ENCODE measurements around the gene MROH2B.
"Not testable (repeated sequence)": the region's sequence is repeated elsewhere in the genome, so short reads cannot be mapped to it uniquely, and the experiment has no call there.

The MROH2B gene

DNA sequence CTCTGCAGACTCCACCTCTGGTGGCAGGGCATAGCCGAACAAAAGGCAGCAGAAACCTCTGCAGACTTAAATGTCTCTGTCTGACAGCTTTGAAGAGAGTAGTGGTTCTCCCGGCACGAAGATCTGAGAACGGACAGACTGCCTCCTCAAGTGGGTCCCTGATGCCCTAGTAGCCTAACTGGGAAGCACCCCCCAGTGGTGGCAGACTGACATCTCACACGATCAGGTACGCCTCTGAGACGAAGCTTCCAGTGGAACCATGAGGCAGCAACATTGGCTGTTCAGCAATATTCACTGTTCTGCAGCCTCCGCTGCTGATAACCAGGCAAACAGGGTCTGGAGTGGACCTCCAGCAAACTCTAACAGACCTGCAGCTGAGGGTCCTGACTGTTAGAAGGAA lies 48.5 kb downstream of the MROH2B start:
- not testable (repeated sequence) for DNase-seq (ENCODE audit: low read depth)

DNA sequence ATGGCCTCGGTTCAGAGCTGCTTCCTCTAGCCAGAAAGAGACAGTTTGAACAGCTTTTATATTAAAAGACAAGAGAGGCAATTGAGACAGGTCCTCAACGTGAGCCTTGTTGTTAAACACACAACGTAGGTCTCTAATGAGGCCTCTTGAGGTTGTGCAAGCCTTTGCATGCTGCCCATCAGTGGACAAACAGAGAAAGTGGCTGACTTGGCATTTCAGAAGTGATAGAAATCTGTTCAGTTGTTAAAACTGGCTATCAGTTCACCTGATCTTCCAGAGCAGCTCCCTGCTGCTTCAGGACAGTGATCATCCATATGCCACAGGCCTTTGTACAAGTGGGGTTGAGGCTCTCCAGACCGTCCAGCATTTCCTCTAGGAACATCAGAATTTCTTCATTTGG lies 58.8 kb downstream of the MROH2B start:
- DNase-seq (ENCODE audit: low read depth): no peak

- no peak for DNase-seq (ENCODE audit: low read depth)
These were observed 60.6 kb downstream of the MROH2B start for GRCh38 chr5:41010572-41010971.

GRCh38 chr5:41009232-41009631 lies 61.9 kb downstream of the MROH2B start:
- DNase-seq (ENCODE audit: low read depth): no peak

DNA sequence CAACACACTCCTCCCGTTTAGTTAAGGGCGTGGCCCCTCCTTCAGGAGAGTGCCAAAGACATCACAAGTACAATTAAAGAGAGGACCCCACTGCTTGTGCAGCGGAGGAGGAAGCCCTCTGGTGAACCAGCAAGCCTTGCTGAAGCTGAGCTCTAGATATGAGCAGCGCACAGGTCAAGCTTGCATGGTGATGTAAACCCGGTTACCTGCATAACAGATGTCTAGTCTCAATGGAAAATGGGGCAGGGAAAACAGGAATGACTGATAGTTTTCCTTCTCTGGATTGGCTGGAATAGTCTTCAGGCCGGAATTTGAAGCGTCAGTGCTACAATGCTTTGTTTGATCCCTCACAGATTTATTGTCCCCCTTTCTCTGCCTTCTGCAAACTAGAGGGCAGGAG lies 66.2 kb downstream of the MROH2B start:
- no peak for DNase-seq (ENCODE audit: low read depth)

GRCh38 chr5:41003670-41004376 lies 67.3 kb downstream of the MROH2B start:
- no peak for DNase-seq (ENCODE audit: low read depth)

DNA sequence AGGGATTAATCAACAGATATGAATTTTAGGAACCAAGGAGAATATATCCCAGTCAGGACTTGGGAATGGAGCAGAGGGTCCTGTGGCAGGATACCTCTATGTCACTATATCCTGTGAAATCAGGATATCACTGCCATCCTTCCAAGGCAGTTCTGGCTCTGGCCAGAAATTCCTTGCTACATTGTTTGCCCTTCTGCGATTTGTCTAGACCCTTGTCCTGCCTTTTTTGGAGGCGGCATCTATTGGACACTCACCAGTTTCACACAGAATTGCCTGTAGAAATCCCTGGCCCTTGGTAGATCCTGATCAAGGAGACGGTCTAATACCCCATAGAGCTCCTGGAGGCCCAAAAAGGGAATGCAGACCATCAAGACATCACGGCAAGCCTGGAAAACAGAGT lies 71.2 kb downstream of the MROH2B start:
- DNase-seq (ENCODE audit: low read depth): no peak

DNA sequence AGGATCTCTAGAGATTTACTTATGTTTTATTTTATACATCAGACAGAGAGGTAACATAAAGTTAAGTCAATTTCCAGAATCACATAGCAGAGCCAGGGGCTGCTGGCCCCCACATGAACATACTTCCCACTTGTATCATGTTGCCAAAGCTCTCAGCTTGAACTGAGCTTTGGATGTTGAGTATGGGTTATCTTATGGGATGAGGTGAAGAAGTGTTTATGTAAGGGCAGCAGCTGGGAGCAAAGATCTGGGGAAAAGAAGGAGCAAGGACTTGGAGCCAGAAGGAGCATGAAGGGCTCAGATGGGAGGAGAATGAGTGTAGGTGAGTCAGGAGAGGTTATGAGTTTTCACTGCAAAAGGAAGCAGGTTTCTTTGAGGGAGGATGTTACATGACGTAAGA lies 72.0 kb downstream of the MROH2B start:
- DNase-seq (ENCODE audit: low read depth): no peak

DNA sequence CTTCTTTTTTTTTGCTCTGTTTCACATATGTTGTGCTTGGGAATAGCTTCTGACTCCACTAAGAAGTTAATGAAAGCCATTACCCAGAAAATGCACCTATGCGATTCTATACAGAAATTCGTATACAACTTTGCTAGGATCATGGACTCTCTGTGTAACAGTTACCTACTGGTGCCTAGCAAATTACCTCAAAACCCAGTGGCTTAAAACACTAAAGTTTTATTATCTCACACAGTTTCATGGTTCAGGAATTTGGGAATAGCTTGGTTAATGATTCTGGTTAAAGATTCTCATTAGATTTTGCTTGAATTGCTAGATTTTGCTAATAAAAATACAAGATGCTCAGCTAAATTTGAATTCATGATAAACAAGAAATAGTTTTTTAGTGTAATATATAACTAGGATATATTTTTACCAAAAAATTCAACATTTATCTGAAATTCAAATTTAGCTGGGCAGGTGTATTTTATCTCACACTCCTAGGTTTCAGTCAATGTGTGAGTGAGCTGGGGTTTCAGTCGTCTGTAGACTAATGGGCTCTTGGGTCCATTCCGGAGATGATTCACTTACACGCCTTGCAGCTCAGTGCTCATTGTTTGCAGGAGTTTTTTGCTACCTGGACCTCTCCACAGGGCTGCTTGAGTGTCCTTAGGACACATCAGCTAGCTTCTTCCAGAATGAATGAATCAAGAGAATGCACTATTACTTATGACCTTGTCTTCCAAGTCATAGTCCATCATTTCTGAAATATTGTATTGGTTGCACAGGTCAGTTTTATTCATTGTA lies 75.1 kb downstream of the MROH2B start:
- DNase-seq (ENCODE audit: low read depth): no peak

GRCh38 chr5:40991981-40992559 lies 79.1 kb downstream of the MROH2B start:
- no peak for DNase-seq (ENCODE audit: low read depth)

GRCh38 chr5:40991168-40991980 lies 79.8 kb downstream of the MROH2B start:
- no peak for DNase-seq (ENCODE audit: low read depth)

- no peak for DNase-seq (ENCODE audit: low read depth)
These were observed 82.2 kb downstream of the MROH2B start for GRCh38 chr5:40988746-40989510.

GRCh38 chr5:40987349-40987748 lies 83.8 kb downstream of the MROH2B start:
- no peak for DNase-seq (ENCODE audit: low read depth)

DNA sequence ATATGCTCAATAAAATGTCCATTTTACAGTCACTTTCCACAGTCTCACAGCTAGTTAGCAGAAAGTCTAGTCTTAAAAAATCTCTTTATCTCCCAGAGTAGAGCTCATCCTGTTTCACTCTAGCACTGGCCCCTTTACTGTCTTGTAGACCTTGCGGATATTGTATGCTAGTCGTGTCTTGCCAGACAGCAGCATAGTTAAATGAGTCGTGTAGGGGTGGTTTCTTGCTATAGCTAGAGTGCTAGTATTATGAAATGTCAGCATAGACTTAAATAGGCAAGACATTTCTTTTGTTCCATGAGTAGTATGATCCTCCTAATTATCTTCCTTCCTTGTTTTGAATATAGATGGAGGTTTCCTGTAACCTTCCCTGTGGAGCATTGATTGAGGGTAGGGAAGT lies 84.5 kb downstream of the MROH2B start:
- DNase-seq (ENCODE audit: low read depth): no peak

DNA sequence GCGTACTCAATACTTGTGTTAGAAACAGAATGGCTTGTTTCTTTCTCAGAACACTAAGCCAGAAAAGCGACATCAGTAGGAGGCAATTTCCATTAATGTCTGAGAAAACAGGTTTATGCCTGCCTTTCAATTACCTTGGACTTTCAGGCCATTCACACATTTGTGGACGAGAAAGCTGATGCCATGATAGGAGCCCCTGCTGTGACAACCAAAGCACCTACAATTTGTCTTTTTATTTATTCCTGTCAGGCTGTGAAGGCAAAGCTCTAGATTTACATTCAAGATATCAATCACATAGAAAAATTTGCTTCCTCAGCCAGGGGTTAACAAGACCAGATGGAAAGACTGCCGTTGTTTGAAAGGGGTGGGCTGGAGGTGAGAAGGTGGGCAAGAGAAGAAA lies 85.6 kb downstream of the MROH2B start:
- DNase-seq (ENCODE audit: low read depth): no peak

DNA sequence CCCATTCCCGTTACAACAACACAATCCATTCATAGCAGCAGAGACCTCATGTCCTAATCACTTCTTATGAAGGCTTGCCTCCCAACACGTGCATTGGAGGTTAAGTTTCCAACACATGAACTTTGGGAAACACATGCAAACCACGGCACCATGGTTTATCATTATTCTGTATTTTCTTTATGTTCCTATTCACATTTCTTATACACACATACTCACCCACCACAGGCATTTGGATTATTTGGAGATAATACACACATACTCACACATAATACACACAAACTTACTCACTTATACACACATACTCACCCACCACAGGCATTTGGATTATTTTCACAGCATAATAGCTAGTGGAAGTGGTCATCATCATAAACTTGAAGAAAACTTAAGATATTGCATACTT lies 86.3 kb downstream of the MROH2B start:
- DNase-seq (ENCODE audit: low read depth): no peak

- DNase-seq (ENCODE audit: low read depth): no peak
These were observed 87.4 kb downstream of the MROH2B start for GRCh38 chr5:40983781-40984180.

DNA sequence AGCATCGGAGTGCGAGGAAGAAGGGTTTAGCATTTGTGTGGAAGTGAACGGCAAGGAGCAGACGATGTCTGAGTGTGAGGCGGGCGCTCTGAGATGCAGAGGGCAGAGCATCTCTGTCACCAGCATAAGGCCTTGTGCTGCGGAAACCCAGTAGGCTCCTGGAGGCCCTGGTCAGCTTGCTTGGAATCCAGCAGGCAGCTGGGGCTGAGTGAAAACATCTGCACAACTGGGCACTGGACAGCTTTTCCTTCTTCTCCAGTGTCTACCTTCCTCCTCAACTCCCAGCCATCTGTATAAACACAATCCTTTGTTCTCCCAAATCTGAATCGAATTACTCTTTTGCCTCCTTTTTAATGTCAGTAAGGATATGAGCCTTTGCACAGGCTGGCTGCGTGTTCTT lies 89.7 kb downstream of the MROH2B start:
- DNase-seq (ENCODE audit: low read depth): no peak

DNA sequence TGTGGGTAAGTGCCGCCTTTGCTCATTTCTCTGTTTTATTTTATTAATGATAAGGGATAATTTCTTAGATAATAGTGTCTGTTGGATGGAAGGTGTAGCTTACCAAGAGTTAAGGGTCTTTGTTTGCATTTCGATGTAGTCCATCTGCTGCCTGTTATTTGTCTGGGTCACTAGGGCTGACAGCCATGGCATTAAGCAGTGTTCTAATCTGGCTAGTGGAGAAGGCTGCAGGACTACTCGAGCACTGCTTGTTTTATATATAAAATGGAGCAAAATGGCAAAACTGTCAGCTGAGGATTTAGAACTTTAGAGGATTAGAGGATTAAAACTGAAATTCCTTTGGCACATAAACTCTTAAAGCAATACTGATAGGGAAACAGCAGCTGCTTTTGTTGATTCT lies 94.3 kb downstream of the MROH2B start:
- DNase-seq (ENCODE audit: low read depth): no peak

- no peak for DNase-seq (ENCODE audit: low read depth)
These were observed 95.1 kb downstream of the MROH2B start for GRCh38 chr5:40976041-40976440.

DNA sequence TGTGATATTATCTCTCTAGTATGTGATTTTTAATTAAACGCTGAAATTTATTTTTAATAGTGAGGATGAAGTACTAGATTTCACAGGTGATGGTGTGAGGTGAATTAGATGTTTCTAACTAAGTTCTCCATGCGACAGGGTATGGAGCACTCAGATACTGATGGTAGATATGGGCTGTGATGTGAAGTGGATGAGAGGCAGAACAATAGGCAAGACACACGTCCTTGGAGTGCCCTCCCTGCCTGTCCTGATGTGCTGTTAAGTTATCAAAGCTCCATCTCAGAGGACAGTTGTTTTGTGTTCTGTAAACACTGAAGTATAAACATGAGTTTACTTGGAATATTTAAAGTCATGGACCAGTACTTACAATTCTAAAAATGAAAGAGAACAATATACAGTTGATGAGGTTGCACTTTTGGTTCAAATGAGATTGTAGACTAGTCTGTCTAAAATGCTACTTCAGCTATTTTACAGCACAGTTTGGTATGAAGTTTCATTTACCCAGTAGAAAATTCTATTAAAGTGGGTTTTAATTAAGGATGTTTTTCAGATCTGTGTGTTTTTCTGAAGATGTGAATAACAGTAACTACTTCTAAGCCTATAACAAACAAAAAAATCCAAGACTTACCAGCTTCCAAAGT lies 97.7 kb downstream of the MROH2B start:
- DNase-seq (ENCODE audit: low read depth): no peak

All from activated T-helper 1 cell treated with Interleukin-2 at 50 U/mL for 16 hours (primary cell).